ENCODE data around the gene MIS12.

Gene MIS12

GRCh38 chr17:5540321-5540720, 54.0 kb downstream of the MIS12 start:
- Histone ChIP-seq H3K9ac (ENCODE audit: low read length) (no peak overlapping the region), H4K20me1 (ENCODE audit: insufficient read depth, low read length) (no peaks in the 10 kb centered on the region), H3K27ac (ENCODE audit: low read length) (no peak overlapping the region), H3K4me3 (ENCODE audit: low read length) (no peak overlapping the region), H3K9me3 (ENCODE audit: insufficient read depth, low read length) (no peaks in the 10 kb centered on the region), H3K79me2 (ENCODE audit: low read length) (no peaks in the 10 kb centered on the region), H2AFZ (ENCODE audit: low read depth, low read length) (no peak overlapping the region), H3K36me3 (replicated peaks; ENCODE audit: low read depth, low read length) (no peaks in the 10 kb centered on the region), H3K4me2 (ENCODE audit: low read length) (no peak overlapping the region), H3K4me1 (ENCODE audit: low read length) (no peaks in the 10 kb centered on the region), H3K27me3 (ENCODE audit: low read depth, low read length) (no peaks in the 10 kb centered on the region)
- no peak for TF ChIP-seq EZH2phosphoT487 (IDR thresholded peaks at IDR 0.05; ENCODE audit: low read depth)
- no peak for TF ChIP-seq CTCF (IDR thresholded peaks at IDR 0.05; ENCODE audit: low read depth, low read length)

Measured in OCI-LY3 (cell line).